ENCODE data around the gene PARD3.

DNA sequence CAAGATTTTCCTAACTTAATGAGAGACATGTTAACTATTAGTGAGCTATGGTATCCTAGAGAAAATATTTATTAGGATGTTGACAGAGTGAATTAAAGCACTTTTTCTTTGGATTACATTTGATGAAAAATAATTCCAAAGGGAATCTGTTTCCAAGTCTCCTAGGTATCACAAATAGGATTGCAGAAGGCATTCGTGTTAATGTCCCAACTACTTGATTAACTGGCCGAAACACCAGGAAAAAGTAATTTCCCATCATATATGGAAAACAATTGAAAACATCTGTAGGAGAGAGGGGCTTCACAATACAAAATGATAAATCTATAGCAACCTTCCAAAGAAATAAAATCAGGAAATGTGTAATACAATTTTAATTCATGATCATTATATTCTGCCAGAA is 406.7 kb downstream of the PARD3 start:
- TF ChIP-seq, protein P1, sequence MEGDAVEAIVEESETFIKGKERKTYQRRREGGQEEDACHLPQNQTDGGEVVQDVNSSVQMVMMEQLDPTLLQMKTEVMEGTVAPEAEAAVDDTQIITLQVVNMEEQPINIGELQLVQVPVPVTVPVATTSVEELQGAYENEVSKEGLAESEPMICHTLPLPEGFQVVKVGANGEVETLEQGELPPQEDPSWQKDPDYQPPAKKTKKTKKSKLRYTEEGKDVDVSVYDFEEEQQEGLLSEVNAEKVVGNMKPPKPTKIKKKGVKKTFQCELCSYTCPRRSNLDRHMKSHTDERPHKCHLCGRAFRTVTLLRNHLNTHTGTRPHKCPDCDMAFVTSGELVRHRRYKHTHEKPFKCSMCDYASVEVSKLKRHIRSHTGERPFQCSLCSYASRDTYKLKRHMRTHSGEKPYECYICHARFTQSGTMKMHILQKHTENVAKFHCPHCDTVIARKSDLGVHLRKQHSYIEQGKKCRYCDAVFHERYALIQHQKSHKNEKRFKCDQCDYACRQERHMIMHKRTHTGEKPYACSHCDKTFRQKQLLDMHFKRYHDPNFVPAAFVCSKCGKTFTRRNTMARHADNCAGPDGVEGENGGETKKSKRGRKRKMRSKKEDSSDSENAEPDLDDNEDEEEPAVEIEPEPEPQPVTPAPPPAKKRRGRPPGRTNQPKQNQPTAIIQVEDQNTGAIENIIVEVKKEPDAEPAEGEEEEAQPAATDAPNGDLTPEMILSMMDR (IDR thresholded peaks at IDR 0.05): no peak
- TF ChIP-seq POLR2A (IDR thresholded peaks at IDR 0.05): no peak
